Activated gamma-delta T cell treated with anti-CD3 and anti-CD28 coated beads, Interleukin-2, amount 50 U/mL, for 16 hours (primary cell): Measurements from ENCODE around the gene TMEM176B.
"Not testable (repeated sequence)": the region's sequence is repeated elsewhere in the genome, so short reads cannot be mapped to it uniquely, and the experiment has no call there.

Experiments used
- DNase-seq: peaks from one replicate; pipeline ENCODE4 v3.0.0-alpha.2; 2020; ENCODE audit warnings: low read depth

TMEM176B gene

DNA sequence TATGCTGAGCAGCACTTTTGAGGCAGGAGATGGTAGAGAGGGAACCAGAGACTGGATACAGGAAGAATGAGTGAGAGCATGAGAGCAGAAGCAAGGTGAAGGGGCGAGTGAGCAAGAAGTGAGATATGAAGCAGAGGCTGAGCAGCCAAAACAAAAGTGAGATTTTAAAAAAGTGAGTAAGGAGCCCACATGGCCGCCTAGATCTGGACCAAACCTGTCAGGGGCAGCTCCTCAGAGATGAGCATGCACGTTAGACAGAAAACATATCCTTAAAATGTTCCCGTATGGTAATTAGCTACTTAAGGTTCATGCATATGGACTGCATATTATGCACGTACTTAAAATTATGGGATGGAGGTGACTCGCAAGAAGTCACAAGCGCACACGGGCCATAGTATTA, 22.9 kb upstream of the TMEM176B start:
- no peak for DNase-seq

DNA sequence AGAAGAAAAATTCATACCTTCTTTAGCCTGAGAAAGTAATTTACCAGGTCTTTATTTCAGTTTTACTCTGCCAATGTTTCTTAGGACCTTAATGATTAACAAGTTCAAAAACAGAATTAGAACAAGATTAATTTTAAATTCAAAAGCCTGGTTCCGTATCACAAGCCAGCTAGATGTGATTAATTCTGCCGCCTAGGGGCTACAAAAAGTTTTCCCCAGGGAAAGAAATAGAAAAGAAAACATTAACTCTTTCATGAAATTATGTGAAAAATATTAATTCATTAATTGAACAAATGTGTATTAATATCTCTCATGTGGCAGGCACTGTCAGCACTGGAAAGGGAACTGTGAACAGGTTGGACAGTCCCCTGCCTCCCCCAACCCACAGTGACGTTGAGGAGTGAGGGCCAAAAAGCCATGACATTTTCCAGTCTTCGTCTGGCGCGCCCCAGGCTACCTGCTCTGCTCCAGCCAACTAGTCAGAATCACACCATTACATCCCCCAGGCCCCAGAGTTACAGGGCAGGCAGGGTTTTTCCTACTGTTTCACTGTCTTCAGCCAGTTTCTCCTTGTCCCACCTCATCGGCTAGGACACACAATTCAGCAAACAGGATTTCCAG, 20.5 kb upstream of the TMEM176B start:
- no peak for DNase-seq

- no peak for DNase-seq
Observed at GRCh38 chr7:150820148-150820547, 20.0 kb upstream of the TMEM176B start.

- DNase-seq, result no peak
Observed at GRCh38 chr7:150818971-150819370, 18.8 kb upstream of the TMEM176B start.

DNA sequence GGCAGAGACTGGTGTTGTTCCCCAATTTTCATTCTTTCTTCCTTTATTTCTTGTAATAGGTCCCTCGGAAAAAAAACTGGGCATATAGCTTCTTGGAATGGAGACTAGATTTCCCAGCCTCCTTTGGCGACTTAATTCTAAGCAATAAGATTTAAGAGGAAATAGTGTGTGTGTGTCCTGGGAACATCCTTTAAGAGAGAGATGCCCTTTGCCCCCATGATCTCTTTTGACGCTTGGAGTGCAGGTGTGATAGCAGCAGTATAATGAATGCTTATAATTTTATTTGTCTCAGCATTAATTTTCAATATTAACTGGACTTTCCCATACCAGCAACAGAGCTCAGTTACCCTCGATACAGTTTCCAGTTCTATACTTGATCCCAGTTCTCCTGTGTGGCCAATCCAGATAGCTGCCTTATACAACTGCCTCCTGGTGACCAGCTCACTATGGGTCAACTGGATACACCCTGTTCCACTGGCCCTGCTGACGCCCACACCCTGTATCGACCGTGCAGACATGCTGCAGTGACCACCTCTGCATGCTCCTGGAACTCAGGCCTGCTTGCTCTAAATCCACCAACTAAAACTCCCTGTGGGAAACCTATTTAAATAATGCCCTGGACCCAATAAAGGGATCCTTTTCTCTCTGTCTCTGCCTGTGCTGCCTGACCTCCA, 14.3 kb upstream of the TMEM176B start:
- no peak for DNase-seq

GRCh38 chr7:150807616-150808438, 7.7 kb upstream of the TMEM176B start:
- DNase-seq, result not testable (repeated sequence)

GRCh38 chr7:150806863-150807262, 6.7 kb upstream of the TMEM176B start:
- no peak for DNase-seq

GRCh38 chr7:150806454-150806853, 6.3 kb upstream of the TMEM176B start:
- DNase-seq, result no peak

GRCh38 chr7:150805864-150806263, 5.7 kb upstream of the TMEM176B start:
- no peak for DNase-seq

DNA sequence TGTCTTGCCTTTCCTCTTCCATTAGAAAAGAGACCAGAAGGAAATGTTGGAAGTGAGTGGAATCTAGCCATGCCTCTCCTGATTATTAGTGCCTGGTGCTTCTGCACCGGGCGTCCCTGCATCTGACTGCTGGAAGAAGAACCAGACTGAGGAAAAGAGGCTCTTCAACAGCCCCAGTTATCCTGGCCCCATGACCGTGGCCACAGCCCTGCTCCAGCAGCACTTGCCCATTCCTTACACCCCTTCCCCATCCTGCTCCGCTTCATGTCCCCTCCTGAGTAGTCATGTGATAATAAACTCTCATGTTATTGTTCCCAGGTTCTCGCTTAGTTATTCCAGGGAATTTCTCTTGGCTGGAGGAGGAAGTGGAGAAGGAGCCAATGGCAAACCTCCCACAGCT, 4.6 kb upstream of the TMEM176B start:
- no peak for DNase-seq

GRCh38 chr7:150803161-150803860, 3.1 kb upstream of the TMEM176B start:
- DNase-seq, result no peak

GRCh38 chr7:150801946-150802771, 2.0 kb upstream of the TMEM176B start:
- no peak for DNase-seq

- DNase-seq, result no peak
Observed at GRCh38 chr7:150801242-150801945, 1.2 kb upstream of the TMEM176B start.

DNA sequence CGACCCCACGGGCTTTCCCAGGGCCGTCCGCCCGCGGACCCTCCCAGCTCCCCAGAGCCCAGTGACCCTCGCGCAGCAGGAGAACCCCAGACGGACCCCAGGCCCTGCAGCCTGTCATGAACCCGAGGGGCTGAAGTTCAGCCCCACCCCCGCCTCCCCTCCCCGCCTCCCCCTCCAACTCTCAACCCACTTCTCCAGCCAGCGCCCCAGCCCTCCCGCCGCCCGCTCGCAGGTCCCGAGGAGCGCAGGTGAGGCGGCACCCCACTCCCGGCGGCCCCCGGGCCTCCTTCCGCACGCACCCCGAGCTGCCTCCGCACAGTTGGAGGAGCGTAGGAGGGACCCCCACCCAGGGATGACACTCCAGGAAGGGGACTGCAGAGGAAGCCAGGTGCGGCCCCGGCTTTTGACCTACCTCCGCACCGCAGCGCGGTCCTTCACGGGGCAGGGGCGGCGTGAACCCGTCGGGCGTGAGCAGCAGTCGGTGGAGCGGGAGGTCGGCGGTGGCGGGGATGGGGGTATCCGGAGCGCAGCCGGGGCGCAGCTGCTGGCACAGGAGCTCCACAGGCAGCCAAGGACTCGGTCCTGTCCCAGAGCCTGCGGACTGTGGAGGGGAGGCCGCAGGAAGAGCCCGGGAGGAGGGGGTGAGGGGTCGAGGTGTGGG, 547 bp upstream of the TMEM176B start, which contains the start of gene TMEM176A:
Gene TMEM176A (plus strand): TSS at position 189 of the 661 bp plus-strand sequence. CDS start 782 bp downstream, outside the sequence.
- no peak for DNase-seq

GRCh38 chr7:150799156-150799555, 1.0 kb downstream of the TMEM176B start:
- DNase-seq, result no peak

DNA sequence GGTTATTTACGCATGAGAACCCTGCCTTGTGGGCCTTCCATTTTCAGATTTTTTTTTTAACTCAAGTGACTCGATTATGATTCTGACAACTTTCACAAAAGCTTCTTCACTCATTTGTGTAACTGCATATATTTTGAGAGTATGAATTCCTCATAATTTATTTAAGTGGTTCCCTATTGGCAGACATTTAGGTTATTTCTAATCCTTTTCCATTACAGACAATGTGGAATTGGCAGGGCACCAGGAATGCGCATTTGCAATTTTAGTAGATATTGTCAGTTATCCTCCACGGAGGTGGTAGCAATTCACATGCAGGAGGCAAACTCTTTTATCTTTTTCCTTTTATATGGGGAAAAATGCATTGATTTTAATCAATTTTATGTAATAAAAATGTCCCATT, 2.5 kb downstream of the TMEM176B start:
- DNase-seq, result no peak

GRCh38 chr7:150793569-150794238, 6.5 kb downstream of the TMEM176B start:
- DNase-seq, result no peak

DNA sequence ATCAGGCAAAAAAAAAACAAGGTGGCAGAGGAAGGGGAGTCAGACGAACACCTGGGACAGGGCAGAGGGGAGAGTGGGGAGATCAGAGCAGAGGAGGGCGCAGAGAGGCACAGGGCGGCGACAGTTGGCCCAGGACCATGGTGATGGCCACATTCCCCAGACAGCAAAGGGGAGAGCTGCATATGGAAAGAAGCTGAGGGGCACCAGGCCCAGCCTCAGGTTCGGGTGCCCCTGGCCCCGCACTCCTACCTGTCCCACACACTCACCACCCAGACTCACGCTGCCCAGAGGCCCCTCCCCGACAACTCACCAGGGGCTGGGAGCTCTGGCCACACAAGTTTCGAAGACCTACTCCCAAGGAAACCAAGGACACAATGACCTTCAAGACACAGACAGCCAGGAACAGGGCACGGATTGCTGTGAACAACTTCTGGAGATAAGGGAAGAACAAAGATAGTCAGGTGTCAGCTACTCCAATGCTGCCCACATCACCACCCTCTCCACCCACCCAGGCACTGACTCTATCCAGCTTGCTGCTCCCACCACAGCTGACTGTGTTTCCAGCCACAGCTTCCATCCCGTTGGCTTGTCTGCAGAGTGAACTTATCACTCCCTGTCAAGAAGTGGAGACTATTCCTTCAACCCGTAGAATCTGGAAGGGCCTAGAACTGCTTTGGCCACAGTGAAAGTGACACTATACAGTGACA, 8.3 kb downstream of the TMEM176B start:
- no peak for DNase-seq

DNA sequence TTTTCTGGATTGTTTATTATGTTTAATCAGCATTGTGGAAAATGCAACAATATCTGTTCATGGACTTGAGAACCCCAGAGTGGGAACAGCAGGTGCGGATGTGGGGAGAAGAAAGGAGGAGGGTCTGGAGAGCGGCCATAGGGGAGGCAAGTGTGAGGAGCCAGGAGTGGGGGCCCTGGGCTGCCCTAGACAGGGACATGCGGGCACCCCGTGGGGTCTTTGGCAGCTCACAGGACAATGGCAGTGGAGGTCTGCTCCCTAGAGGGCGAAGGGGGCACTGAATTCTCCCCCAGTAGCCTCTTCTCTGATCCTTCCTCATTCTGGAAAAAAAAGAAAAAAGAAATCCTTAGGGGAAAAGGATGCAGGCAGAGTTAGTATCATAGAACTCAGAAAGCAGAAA, 8.9 kb downstream of the TMEM176B start:
- DNase-seq, result no peak
